Body of pancreas (tissue), 4 donors: ENCODE results near the gene CACNG4.

Source experiments
- CTCF ChIP-seq, 7 experiments: fragments of 450-650 bp in 4 of 7; fragments of 200-600 bp in 3 of 7; sonication (generic) in 3 of 7; IDR thresholded peaks; one replicate each; pipeline ENCODE4 v1.5.1; 2016 to 2019; ENCODE audit warnings: antibody characterized with exemption in 7 of 7
- POLR2A ChIP-seq, 3 donors: fragments of 450-650 bp; IDR thresholded peaks; one replicate each; pipeline ENCODE4 v1.6.1; 2016; ENCODE audit warnings: antibody characterized with exemption in 3 of 3, mild to moderate bottlenecking in 2 of 3

DNA sequence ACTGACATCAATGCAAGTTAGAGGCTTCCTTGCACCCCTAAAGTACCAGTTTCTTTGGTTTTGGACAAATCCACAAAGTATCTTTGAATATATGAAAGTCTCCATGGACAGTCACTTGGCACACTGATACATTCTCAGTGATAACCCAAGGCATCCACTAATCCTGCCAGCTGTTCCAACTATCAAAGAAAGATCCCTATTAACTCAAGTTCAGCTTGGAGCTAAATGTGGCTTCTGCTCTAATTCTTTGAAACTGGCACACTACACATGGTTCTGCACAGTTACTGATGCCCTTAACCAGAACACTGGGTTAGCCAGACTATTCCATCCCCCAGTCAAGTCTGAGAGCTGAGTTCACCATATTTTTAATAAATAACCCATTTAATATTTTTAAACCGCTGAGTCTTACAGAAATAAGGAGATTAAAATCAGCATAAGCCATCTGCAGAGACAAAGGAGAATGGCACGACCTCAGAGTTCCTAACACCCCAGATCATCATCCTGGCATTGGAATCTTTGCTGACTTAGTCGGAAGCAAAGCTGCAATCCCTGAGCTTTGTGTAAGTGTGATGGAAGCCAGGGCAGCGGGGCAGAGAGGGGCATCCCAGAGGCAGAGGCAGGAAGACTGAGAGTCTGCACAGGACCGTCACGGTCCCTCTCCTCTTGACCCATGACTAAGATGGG, 86.1 kb downstream of the CACNG4 start:
- no peak for TF ChIP-seq CTCF (IDR thresholded peaks at IDR 0.05)
- TF ChIP-seq POLR2A (IDR thresholded peaks at IDR 0.05), result no peak
